Measurements from ENCODE around the gene HOXA4. TPM values are rescaled to one million over a fixed set of nuclear protein-coding genes. Genes with fewer than 3 reads are reported as not detected.

Gene HOXA4
- total RNA-seq, 1 experiment from 2014 or later = 1.3 TPM

- DNase-seq (ENCODE audit: low read depth) = no peak
Observed at GRCh38 chr7:27106901-27107240, 23.7 kb downstream of the HOXA4 start.

- DNase-seq (ENCODE audit: low read depth) = no peak
Observed at GRCh38 chr7:27106181-27106900, 24.2 kb downstream of the HOXA4 start.

- no peak for DNase-seq (ENCODE audit: low read depth)
Observed at GRCh38 chr7:27105301-27106031, 25.1 kb downstream of the HOXA4 start.

- no peak for DNase-seq (ENCODE audit: low read depth)
Observed at GRCh38 chr7:27104341-27105058, 26.1 kb downstream of the HOXA4 start.

GRCh38 chr7:27103489-27104226 is 26.9 kb downstream of the HOXA4 start:
- DNase-seq (ENCODE audit: low read depth) = no peak

- no peak for DNase-seq (ENCODE audit: low read depth)
Observed at GRCh38 chr7:27102581-27103442, 27.7 kb downstream of the HOXA4 start, which contains the start of gene HOXA2. HOXA2 (minus strand) TSS chr7:27102683; CDS start chr7:27102500, 183 bp downstream.

- no peak for DNase-seq (ENCODE audit: low read depth)
Observed at GRCh38 chr7:27101957-27102580, 28.5 kb downstream of the HOXA4 start.

GRCh38 chr7:27101171-27101956 is 29.2 kb downstream of the HOXA4 start:
- no peak for DNase-seq (ENCODE audit: low read depth)

- no peak for DNase-seq (ENCODE audit: low read depth)
Observed at GRCh38 chr7:27100694-27101170, 29.8 kb downstream of the HOXA4 start.

GRCh38 chr7:27099453-27100370 is 30.8 kb downstream of the HOXA4 start:
- DNase-seq (ENCODE audit: low read depth) = no peak

- DNase-seq (ENCODE audit: low read depth) = no peak
Observed at GRCh38 chr7:27098578-27099451, 31.7 kb downstream of the HOXA4 start.

- peak; percentile 45 for DNase-seq (ENCODE audit: low read depth)
Observed at GRCh38 chr7:27097686-27098577, 32.6 kb downstream of the HOXA4 start.

- DNase-seq (ENCODE audit: low read depth) = peak; percentile 25
Observed at GRCh38 chr7:27096768-27097514, 33.6 kb downstream of the HOXA4 start.

GRCh38 chr7:27095897-27096767 is 34.4 kb downstream of the HOXA4 start, which contains the start of gene HOXA1:
HOXA1 (minus strand) TSS chr7:27096000; CDS start chr7:27095912, 88 bp downstream.
- DNase-seq (ENCODE audit: low read depth) = peak; percentile 86

Measured in HT1080 (cell line).